HG03060 (cell line): ENCODE results near the gene MED15.
"Not testable (repeated sequence)": the region's sequence is repeated elsewhere in the genome, so short reads cannot be mapped to it uniquely, and the experiment has no call there.

Experiments used
- ATAC-seq: cut with Tn5 transposase; IDR thresholded peaks from one replicate; pipeline ENCODE4 v1.9.1; 2021; ENCODE audit warnings: low read depth, moderate number of reproducible peaks; ENCODE audit not compliant: unreplicated experiment

The MED15 gene

GRCh38 chr22:20508067-20508755 lies 801 bp downstream of the MED15 start:
- ATAC-seq: not testable (repeated sequence)

DNA sequence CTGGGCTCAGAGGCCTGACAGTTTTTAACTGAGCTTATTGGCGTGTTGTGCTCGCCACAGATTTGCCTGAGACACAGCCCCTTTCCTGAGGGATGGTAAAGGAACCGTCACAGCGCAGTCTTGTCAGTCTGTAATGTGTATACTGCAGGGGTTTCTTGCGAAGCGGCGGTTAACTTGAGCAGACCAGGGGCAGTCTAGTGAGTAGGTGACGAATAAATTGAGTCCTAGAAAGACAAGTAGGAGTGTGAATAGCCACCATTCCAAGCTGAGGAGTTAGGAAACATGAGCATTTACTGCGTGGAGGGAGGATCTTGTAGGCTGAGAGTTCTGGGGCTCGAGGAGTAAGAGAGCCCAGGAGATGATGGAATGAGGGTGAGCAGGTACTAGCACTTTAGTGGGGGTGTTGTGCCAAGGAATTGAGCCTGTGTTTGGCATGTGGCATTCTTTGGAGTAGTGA lies 1.4 kb downstream of the MED15 start:
- ATAC-seq: no peak

DNA sequence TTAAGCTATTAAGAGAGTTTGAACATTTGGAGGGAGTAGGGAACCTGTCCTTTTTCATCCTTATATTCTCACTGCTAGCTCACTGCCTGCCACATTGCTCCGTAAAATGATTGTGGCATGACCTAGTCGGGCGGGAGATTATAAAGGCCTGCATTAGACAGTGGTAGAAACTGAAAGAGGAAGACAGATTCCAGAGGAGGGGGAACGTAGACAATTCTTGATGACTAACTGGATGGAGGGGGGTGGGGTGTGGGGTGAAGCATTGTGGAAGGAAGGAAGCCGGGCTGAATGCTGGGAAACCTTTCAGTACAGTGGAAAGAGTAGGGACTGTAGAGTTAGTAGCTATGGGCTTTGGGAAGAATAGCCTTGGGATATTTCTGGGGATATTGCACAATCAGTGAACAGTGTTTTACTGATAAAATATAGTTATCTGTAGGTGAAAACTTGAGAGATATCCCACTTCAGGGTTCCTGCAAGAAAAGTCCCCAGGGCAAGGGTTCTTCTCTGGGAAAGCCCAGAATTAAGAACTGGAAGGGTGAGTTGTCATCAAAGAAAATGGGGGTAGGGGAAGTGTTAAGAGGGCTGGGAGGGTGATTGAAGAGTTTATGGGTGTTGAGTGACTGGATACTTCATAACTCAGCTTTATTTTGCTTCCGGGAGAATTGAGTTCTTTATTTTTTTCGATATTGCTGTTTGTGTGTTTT lies 2.1 kb downstream of the MED15 start:
- no peak for ATAC-seq

- no peak for ATAC-seq
Measured at GRCh38 chr22:20510811-20511577, 3.6 kb downstream of the MED15 start.

DNA sequence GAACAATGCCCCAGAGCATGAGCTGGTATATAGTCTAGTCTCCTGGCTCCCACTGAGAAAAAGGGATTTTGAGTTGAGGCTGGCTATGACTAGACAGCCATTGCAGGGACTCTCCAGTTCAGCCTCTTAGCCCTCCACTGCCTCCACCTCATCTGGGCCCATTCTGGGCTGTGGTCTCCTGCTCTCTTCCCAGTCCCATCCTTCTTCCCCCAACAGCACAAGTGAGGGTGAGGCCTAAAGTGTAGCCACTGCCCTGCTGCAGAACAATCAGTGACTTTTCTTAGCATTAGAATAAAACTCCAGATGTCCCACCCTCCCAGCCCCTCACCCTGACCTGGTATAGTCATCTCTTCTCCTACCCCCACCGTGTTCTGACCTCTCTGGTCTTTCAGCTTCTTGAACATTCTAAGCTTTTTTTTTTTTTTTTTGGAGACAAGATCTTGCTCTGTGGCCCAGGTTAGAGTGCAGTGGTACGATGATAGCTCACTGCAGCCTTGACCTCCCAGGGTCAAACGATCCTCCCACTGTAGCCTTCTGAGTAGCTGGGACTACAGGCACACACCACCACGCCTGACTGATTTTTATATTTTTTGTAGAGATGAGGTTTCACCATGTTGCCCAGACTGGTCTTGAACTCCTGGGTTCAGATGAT lies 4.3 kb downstream of the MED15 start:
- no peak for ATAC-seq

DNA sequence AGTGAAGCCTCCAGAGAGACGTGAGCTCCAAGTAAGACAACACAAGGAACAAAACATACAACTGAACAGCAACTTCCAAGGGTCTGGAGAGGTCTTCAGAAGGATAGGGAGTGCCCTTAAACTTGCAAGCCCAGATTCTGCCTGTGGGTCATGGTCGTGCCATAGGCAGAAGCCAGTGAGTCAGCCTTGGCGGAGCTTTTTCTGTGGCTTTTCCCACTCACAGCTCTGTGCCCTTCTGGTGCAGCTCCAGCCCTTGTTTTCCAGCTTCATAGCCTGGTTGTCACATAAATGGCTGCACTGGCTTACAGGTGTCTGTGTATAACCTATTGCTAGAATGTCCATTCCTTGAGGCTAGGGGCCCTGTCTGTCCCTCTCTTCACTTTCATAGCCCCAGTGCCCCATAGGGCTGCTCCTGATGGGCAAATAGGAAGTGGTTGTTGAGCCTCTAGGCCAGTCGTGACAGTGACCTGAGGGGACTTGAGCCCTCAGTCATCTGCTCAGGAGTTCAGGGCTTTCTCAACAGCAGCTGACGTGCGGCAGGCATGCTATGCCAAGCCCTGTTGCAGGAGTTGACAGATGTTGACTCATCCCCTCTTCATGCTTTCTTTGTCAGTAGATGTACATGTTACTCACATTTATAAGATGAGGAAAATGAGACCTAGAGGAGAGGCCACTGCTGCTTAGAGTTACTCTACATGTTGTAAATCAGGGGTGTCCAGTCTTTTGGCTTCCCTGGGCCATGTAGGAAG lies 7.4 kb downstream of the MED15 start:
- ATAC-seq: no peak

- no peak for ATAC-seq
Measured at GRCh38 chr22:20516399-20516798, 9.0 kb downstream of the MED15 start.

- ATAC-seq: no peak
Measured at GRCh38 chr22:20517422-20517821, 10.0 kb downstream of the MED15 start.

- ATAC-seq: no peak
Measured at GRCh38 chr22:20517841-20518592, 10.6 kb downstream of the MED15 start.

DNA sequence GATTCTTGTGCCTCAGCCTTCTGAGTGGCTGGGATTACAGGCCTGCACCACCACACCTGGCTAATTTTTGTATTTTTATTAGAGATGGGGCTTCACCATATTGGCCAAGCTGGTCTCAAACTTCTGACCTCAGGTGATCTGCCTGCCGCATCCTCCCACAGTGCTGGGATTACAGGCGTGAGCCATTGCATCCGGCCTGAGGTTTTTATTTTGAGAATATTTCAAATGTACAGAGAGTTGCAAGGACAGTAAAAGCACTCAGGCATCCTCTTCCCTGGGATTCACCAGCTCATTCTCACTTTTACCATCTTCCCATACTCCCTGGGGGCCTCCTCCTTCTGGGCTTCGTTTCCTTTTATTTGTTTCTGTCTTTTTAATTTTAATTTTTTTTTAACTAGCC lies 12.1 kb downstream of the MED15 start:
- ATAC-seq: no peak

DNA sequence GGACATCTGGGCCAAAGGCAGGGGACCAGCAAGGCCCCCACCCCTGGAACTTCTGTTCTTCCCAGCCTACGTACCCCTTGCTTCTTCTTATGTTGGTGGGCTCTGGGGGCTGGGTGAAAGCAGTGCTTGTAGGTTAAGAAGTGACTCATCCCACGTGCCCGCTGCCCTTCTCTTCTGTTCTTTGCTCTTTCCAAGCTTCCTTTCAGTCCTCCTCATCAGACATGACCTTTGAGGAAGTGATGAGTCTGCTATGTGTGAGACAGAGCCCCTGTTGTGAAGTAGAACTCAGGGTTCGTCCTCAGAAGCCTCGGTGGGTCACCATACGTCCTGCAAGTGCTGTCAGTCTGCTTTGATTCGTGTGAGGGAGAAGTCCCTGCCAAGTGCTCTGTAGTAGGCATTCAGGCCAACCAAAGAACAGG lies 12.7 kb downstream of the MED15 start:
- no peak for ATAC-seq

DNA sequence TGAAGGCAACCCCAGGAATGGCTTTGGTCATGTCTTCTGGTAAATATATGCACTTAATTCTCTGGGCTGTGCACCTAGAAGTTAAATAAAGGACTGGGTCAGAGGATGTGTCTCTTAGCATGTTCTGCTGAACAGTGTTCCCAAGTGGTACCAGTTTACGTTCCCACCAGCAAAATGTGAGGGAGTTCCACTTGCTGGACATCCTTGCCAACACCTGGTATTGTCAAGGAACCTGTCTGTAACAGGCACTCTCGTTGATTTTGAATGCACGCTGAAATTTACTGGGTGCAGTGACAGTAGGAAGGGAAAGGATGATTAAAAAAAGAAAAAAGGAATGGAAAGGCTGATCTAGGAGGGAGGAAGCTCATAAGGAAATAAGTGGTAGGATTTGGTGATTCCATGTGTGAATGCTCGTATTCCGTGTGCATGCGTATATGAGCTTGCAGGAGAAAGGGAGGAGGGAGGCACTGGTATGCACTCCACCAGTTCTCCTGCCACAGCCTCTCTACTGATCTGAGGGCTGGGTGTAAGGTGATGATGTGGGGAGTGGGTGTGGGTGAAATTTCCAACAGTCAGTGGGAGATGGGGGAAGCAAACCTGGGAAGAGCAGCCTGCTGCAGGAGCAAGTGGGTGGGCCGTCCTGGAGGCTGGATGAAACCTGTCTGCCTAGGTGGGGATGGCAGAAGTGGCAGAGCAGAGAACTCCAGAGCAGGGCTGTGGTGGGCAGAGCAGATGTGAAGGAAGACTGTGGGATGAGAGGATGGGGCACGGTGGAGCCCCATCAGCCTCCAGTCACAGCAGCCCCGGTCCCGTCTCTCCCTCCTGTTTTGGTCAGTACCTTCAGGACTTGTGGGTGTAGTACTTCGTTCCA lies 15.0 kb downstream of the MED15 start:
- no peak for ATAC-seq

DNA sequence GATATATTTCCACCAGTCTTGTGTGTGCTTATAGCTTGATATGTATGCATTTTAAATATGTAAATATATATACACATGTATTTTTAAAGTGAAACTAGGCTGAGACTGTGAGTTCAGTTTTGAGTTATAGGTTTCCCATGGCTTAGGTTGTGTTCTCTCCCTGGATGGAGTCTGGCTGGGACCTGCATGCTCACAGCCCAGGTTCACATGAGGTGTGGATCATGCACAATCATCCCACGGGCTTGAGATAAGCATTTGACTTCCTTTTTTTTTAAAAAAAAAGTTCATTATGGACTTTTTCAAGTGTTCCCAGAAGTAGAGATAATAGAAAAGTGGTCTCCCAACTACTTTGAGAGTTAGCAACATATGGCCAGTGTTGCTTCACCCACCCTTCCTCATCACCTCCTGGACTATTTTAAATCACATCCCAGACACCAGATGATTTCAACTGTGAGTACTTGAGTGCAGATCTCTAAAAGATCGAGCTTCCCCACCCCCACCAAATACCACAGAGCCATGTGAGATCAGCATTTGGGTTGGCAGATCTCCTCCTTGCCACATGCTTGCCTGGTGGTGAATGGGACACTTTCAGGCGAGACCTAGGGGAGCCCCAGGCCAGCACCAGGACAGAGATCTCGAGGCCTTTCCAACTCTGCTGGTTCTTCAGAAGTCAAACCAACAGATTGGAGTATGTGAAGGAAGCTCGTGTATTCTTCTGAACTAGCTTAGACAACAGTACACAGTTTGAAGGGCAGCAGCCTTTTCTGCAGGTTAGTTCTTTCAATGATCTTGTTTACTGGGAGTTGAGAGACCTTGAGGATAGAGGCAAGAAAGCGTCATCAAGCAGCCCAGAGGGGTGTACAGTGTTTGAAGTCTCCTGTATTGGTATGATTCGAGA lies 15.9 kb downstream of the MED15 start:
- ATAC-seq: no peak

GRCh38 chr22:20524004-20524481 lies 16.6 kb downstream of the MED15 start:
- ATAC-seq: no peak

DNA sequence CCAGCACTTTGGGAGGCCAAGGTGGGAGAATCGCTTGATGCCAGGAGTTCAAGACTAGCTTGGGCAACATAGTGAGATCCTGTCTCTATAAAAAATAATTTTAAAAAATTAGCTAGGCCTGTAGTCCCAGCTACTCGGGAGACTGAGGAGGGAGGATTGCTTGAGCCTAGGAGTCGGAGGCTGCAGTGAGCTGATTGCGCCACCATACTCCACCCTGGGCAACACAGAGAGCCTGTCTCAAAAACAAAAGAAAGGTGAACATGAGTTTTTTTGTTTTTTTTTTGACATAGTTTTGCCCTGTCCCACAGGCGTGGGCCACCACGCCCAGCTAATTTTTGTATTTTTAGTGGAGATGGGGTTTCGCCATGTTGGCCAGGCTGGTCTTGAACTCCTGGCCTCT lies 17.6 kb downstream of the MED15 start:
- ATAC-seq: no peak

- no peak for ATAC-seq
Measured at GRCh38 chr22:20526305-20526627, 18.9 kb downstream of the MED15 start.

DNA sequence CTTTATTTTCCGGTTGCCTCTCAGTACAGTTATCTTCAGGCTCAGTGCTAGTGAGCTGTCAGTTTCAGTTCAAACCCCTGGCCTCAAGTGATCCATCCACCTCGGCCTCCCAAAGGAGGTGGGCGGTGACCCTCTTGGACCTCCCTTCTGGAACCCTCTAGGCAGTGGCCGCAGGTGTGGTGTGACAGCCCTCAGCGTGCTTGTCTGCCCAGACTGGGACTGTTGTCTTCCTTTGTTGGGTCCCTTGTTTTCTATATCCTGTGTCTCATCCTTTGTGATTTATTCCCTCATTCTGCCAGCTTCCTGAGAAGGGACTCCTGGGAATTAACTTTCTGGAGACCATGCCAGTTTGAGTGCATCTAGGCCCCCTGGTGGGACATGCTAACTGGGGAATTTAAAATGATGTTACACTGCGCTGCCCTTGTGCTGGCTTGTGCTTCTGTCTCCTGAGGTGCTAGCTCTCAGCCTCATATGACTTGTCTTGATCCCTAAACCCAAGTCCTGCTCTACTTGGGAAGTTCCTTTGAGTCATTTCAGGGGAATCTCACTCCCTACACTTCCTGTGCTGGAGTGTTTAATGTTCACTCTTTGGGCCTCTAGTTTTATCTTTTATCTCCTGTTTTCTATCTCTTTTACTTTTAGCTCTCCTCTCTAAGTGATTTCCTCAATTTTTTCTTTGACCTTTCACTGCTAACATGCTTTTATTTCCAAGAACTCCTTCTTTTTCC lies 19.4 kb downstream of the MED15 start:
- no peak for ATAC-seq
